GDM1 (cell line): ENCODE data around the gene NEU1.
"Not testable (repeated sequence)": the region's sequence is repeated elsewhere in the genome, so short reads cannot be mapped to it uniquely, and the experiment has no call there.

Experiments used
- DNase-seq: peaks from one replicate; lab custom pipeline; 2025; lab: John Stamatoyannopoulos, UW

Gene NEU1

GRCh38 chr6:31874084-31874670 is 11.6 kb upstream of the NEU1 start:
- DNase-seq = no peak

- no peak for DNase-seq
Measured at GRCh38 chr6:31871046-31871659, 8.5 kb upstream of the NEU1 start.

- DNase-seq = no peak
Measured at GRCh38 chr6:31870385-31870921, 7.8 kb upstream of the NEU1 start.

- no peak for DNase-seq
Measured at GRCh38 chr6:31869343-31869742, 6.7 kb upstream of the NEU1 start.

- DNase-seq = not testable (repeated sequence)
Measured at GRCh38 chr6:31868658-31868971, 6.0 kb upstream of the NEU1 start.

GRCh38 chr6:31865205-31866118 is 2.8 kb upstream of the NEU1 start:
- DNase-seq = no peak

GRCh38 chr6:31864818-31865204 is 2.2 kb upstream of the NEU1 start:
- no peak for DNase-seq

GRCh38 chr6:31864123-31864562 is 1.5 kb upstream of the NEU1 start:
- not testable (repeated sequence) for DNase-seq

- DNase-seq = no peak
Measured at GRCh38 chr6:31861919-31862343, 690 bp downstream of the NEU1 start.

- DNase-seq = no peak
Measured at GRCh38 chr6:31861150-31861549, 1.5 kb downstream of the NEU1 start.

GRCh38 chr6:31860349-31860748 is 2.3 kb downstream of the NEU1 start:
- DNase-seq = no peak

- DNase-seq = no peak
Measured at GRCh38 chr6:31859923-31860322, 2.7 kb downstream of the NEU1 start.

GRCh38 chr6:31858707-31859106 is 3.9 kb downstream of the NEU1 start:
- no peak for DNase-seq

GRCh38 chr6:31857774-31858173 is 4.8 kb downstream of the NEU1 start:
- not testable (repeated sequence) for DNase-seq

- DNase-seq = not testable (repeated sequence)
Measured at GRCh38 chr6:31851980-31852718, 10.5 kb downstream of the NEU1 start.

- no peak for DNase-seq
Measured at GRCh38 chr6:31851485-31851832, 11.2 kb downstream of the NEU1 start.

GRCh38 chr6:31850765-31851484 is 11.7 kb downstream of the NEU1 start:
- no peak for DNase-seq

- no peak for DNase-seq
Measured at GRCh38 chr6:31847276-31847978, 15.2 kb downstream of the NEU1 start.

- DNase-seq = no peak
Measured at GRCh38 chr6:31844507-31844906, 18.1 kb downstream of the NEU1 start.

GRCh38 chr6:31842053-31842452 is 20.6 kb downstream of the NEU1 start:
- DNase-seq = no peak

- not testable (repeated sequence) for DNase-seq
Measured at GRCh38 chr6:31839779-31840126, 22.9 kb downstream of the NEU1 start.
